Measurements from ENCODE around the gene NUP210L.

DNA sequence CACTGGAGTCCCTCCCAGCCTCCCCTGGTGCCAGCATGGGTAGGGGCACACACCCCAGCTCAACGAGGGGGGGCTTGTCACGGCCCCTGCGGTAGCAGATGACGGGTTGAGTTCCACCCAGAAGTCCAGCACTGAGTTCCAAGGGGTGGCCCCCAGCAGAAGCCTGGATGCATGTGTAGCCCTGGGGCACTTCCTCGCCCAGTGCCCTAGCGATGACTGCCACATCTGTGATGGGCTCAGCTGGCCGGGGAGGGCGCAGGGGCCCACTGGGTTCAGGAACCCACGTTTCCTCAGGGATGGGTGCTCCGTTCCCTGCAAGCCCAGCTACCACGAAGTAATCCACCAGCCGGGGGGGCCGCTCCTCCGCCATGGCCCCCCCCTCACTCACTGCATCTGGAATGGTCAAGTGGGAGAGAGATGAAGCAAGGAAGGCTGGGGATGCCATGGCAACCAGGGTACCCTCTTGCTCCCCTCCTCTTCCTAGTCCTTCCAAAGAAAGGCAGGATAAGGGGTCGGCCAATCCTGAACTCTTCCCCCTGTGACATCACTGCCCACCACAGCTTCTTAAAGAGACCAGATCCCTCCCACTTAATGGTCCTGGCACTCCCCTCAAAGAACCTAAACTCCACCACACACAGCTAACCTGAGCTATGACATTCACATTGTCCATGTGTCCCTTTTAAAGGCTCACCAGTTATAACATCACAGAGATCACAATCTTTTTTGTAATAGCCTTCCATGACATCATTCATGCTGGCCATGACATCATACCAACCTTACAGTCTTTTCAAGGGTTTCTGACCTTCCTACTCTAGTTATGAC, 210.7 kb downstream of the NUP210L start:
- TF ChIP-seq, protein P1, sequence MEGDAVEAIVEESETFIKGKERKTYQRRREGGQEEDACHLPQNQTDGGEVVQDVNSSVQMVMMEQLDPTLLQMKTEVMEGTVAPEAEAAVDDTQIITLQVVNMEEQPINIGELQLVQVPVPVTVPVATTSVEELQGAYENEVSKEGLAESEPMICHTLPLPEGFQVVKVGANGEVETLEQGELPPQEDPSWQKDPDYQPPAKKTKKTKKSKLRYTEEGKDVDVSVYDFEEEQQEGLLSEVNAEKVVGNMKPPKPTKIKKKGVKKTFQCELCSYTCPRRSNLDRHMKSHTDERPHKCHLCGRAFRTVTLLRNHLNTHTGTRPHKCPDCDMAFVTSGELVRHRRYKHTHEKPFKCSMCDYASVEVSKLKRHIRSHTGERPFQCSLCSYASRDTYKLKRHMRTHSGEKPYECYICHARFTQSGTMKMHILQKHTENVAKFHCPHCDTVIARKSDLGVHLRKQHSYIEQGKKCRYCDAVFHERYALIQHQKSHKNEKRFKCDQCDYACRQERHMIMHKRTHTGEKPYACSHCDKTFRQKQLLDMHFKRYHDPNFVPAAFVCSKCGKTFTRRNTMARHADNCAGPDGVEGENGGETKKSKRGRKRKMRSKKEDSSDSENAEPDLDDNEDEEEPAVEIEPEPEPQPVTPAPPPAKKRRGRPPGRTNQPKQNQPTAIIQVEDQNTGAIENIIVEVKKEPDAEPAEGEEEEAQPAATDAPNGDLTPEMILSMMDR (IDR thresholded peaks at IDR 0.05) = no peak
- TF ChIP-seq POLR2A (IDR thresholded peaks at IDR 0.05) = no peak

Measured in uterus (tissue), 2 donors.